ENCODE results near the gene KRTAP1-5. TPM values are rescaled to one million over a fixed set of nuclear protein-coding genes. Genes with fewer than 3 reads are reported as not detected.

KRTAP1-5 gene
- total RNA-seq, 1 donor from 2014 or later: not detected

- Mint-ChIP-seq H3K4me3 (no peak overlapping the region), H3K4me1 (no peaks in the 10 kb centered on the region), H3K36me3 (ENCODE audit: low read depth) (no peaks in the 10 kb centered on the region), H3K27ac (no peak overlapping the region), H3K9me3 (no peaks in the 10 kb centered on the region), H3K27me3 (peaks cover 42% of the 10 kb centered on the region)
- intact Hi-C loops (cut with micrococcal nuclease): no loop called here
- CTCF ChIA-PET: no interaction called here
- ATAC-seq (ENCODE audit: low read depth) (no peak), DNase-seq (no peak)
- POLR2A ChIA-PET: no interaction called here
- TF ChIP-seq CTCF (IDR thresholded peaks at IDR 0.05): no peak
Observed at GRCh38 chr17:40997361-40997760, 29.6 kb downstream of the KRTAP1-5 start.

GRCh38 chr17:40996829-40997228, 30.2 kb downstream of the KRTAP1-5 start:
- H3K27ac Mint-ChIP-seq: no peak overlapping the region
- H3K4me1 Mint-ChIP-seq: no peaks in the 10 kb centered on the region
- intact Hi-C loops (cut with micrococcal nuclease): no loop called here
- DNase-seq (no peak), ATAC-seq (ENCODE audit: low read depth) (no peak)
- H3K36me3 Mint-ChIP-seq (ENCODE audit: low read depth): no peaks in the 10 kb centered on the region
- no peaks in the 10 kb centered on the region for H3K9me3 Mint-ChIP-seq
- no peak overlapping the region for H3K4me3 Mint-ChIP-seq
- TF ChIP-seq CTCF (IDR thresholded peaks at IDR 0.05): no peak
- POLR2A ChIA-PET: no interaction called here
- CTCF ChIA-PET: no interaction called here
- H3K27me3 Mint-ChIP-seq: peaks cover 46% of the 10 kb centered on the region

- H3K4me1 Mint-ChIP-seq: no peaks in the 10 kb centered on the region
- DNase-seq (no peak), ATAC-seq (ENCODE audit: low read depth) (no peak)
- H3K4me3 Mint-ChIP-seq: no peak overlapping the region
- no peak overlapping the region for H3K27ac Mint-ChIP-seq
- no peaks in the 10 kb centered on the region for H3K36me3 Mint-ChIP-seq (ENCODE audit: low read depth)
- no peak for TF ChIP-seq CTCF (IDR thresholded peaks at IDR 0.05)
- CTCF ChIA-PET: no interaction called here
- intact Hi-C loops (cut with micrococcal nuclease): no loop called here
- H3K27me3 Mint-ChIP-seq: peaks cover 45% of the 10 kb centered on the region
- POLR2A ChIA-PET: no interaction called here
- H3K9me3 Mint-ChIP-seq: no peaks in the 10 kb centered on the region
Observed at GRCh38 chr17:40995116-40995515, 31.9 kb downstream of the KRTAP1-5 start.

- peaks cover 43% of the 10 kb centered on the region for H3K27me3 Mint-ChIP-seq
- H3K27ac Mint-ChIP-seq: no peak within 1 kb of the TSS
- intact Hi-C loops (cut with micrococcal nuclease): no loop called here
- H3K4me3 Mint-ChIP-seq: no peak within 1 kb of the TSS
- H3K4me1 Mint-ChIP-seq: no peaks in the 10 kb centered on the region
- ChIA-PET POLR2A (no interaction called here), CTCF (no interaction called here)
- H3K9me3 Mint-ChIP-seq: no peaks in the 10 kb centered on the region
- no peak for TF ChIP-seq CTCF (IDR thresholded peaks at IDR 0.05)
- ATAC-seq (ENCODE audit: low read depth) (no peak), DNase-seq (no peak)
- H3K36me3 Mint-ChIP-seq (ENCODE audit: low read depth): no peaks in the 10 kb centered on the region
Observed at GRCh38 chr17:40993839-40994238, 33.2 kb downstream of the KRTAP1-5 start, which contains the start of gene KRTAP3-3. Gene KRTAP3-3, minus strand, starts transcription at chr17:40994164. Its CDS starts 67 bp downstream, at chr17:40994097.

GRCh38 chr17:40993084-40993483, 33.9 kb downstream of the KRTAP1-5 start:
- no peaks in the 10 kb centered on the region for H3K4me1 Mint-ChIP-seq
- no peak for ATAC-seq (ENCODE audit: low read depth)
- no peak for TF ChIP-seq CTCF (IDR thresholded peaks at IDR 0.05)
- H3K4me3 Mint-ChIP-seq: no peak overlapping the region
- peaks cover 38% of the 10 kb centered on the region for H3K27me3 Mint-ChIP-seq
- no peaks in the 10 kb centered on the region for H3K36me3 Mint-ChIP-seq (ENCODE audit: low read depth)
- ChIA-PET POLR2A (no interaction called here), CTCF (no interaction called here)
- DNase-seq: no peak
- H3K9me3 Mint-ChIP-seq: no peaks in the 10 kb centered on the region
- intact Hi-C loops (cut with micrococcal nuclease): no loop called here
- H3K27ac Mint-ChIP-seq: no peak overlapping the region
